GM18867 (cell line): ENCODE measurements around the gene SLC25A25.
"Not testable (repeated sequence)": the region's sequence is repeated elsewhere in the genome, so short reads cannot be mapped to it uniquely, and the experiment has no call there.

Source experiments
- ATAC-seq: cut with Tn5 transposase; IDR thresholded peaks from one replicate; pipeline ENCODE4 v1.9.1; 2021; ENCODE audit warnings: mild to moderate bottlenecking, moderate library complexity; ENCODE audit not compliant: unreplicated experiment

Gene SLC25A25

DNA sequence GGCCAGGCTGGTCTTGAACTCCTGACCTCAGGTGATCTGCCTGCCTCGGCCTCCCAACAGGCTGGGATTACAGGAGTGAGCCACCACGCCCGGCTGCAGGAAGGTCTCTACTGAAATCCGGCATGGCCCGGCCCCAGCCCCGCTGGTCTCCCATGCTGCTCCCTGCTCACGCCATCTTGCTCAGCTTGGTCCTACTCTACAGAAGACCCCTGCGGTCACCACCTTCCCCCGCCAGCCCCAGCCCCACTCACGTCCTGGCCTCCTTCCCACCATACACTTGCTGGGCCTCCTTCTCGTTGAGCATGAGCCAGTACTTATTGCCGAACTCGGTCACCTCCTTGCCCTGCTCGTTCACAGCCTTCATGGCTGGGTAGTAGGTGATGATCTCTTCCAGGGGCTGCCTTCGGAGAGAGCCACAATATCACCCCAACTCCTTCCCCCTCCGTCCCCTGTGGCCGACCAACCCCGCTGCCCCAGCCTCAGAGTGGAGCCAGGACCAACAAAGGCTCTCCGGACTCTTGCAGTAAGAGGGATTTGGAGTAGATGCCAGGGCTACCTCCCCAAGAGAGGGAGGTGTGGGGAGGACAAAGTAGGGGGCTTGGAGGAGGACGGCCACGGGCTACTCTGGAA is 55.5 kb downstream of the SLC25A25 start:
- ATAC-seq, result no peak

- ATAC-seq, result no peak
Observed at GRCh38 chr9:128124451-128124850, 56.4 kb downstream of the SLC25A25 start.

GRCh38 chr9:128124873-128125579 is 57.0 kb downstream of the SLC25A25 start:
- ATAC-seq, result no peak

DNA sequence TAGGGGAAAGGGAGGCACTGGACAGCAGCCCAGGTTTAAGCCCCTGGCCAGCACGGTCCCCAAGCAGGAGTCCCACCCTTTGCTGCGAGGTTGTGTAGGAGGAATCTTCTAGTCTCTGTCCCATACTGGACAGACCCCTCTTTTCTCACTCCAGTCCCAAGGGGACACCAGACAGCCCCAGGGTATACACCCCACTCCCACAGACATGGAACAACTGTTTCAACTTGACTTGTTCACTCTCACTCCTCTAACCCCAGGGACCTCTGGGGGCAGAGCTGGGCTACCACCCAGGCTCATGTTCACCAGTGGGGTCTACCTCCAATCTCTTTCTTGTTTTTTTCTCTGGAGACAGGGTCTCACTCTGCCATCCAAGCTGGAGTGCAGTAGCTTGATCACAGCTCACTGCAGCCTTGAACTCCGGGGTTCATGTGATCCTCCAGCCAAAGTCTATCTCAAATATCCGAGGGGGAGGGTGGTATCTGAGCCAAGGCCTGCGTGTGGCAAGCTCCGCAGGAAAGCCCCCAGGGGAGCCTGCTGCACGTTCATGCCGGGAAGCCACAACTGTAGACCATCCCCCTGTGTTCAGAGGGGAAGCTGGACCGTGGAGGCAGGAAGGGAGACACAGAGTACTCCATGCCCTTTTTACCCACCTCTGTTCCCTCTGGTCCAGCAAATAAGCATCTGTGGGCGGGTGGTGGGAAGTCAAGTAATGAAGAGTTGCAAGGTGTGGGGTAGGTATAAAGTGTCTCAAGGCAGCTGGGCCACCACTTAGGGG is 57.7 kb downstream of the SLC25A25 start:
- ATAC-seq, result no peak

DNA sequence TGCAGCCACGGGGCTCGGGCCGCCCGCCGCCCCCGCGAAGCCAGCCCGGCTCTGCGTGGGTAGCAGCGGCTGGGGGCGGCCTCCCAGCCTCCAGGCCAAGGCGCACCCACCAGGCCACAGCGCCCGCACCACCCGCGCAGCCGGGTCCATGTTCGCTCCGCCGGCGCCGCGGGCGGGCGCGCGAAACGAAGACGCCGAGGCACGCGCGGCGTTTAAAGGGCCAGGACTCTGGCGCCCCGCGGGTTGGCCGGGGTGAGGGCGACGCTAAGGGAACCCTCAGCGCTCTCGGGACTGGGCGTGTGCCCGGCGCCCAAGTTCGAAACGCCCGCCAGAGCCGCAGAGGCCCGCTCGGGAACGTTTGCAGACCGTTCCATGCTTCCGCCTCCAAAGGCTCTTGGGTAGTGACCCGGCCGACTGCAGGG is 59.5 kb downstream of the SLC25A25 start, which contains the start of gene PTGES2:
Gene PTGES2, minus strand, starts transcription at position 162 of the 422 bp plus-strand sequence. Its CDS starts 12 bp downstream, at position 150.
- peak; percentile 56 for ATAC-seq

DNA sequence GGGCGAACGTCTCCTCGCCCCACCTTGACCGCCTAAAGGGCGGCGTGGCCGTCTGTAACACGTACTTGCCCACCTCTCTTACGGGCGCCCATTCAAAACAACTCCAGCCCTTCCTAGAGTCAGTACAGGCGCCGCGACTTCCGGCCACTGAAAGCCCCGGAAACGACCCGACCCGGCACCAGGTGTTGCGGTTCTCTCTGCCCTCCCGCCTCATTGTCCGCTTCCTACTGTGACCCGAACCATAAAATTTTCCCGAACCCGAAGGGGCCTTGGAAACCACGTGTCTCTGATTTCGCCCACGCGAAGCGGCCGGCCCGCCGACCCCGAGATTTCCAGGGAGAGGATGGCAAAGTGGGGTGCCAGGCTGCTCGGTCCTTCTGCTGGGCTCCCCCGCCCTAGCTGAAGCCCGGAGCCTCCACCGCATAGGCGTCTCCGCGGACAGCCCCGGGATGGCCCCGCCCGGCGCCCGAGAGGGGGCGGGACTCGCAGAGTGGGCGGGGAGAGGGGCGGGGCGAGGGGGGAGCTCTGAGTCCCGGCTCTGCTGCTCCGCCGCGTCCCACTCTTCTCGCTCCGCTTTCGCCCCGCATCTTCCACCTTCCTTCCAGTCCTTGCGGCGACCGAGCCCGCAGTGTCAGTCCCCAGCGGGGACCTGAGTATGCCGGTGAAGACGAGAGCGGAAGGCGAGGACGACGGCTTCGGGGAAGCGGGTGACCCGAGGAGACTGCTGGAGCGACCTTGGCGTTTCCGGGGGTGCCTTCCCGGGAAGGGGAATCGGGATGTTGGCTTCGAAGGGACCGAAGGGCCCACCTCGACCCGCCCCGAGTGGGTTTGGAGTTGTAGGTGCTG is 60.2 kb downstream of the SLC25A25 start:
- ATAC-seq, result peak; percentile 72

DNA sequence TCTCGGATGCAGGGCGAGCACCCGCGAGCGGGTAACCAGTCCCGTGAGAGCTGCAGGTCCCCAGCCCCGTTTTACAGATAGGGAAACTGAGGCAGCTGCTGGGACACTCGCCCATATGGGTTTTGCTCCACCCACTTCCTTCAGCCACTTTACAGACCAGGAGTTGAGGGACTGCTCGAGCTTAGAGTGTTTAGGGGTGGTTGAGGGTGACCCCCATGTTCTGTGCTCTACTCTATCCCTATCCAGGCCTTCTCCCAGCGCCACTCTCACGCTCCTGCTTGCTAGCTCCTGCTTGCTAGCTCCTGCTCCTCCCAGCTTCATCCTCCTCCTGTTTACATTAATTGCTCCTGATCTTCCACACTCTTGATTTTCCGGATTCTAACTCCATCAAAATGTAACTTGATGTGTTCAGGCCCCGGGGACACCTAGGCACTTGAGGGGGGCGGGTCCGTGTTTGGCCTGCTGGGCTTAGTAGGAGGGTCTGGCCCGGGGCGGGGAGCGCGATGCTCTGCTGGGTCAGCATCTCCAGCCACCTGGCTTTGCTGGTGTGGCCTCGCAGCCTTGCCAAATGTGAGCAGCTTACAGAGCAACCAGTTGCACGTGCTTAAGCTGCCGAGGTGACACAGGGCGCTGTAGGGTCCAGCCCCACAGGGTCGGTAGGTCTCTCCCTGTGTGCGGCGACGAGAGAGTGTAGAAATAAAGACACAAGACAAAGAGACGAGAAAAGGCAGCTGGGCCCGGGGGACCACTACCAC is 61.0 kb downstream of the SLC25A25 start:
- no peak for ATAC-seq

DNA sequence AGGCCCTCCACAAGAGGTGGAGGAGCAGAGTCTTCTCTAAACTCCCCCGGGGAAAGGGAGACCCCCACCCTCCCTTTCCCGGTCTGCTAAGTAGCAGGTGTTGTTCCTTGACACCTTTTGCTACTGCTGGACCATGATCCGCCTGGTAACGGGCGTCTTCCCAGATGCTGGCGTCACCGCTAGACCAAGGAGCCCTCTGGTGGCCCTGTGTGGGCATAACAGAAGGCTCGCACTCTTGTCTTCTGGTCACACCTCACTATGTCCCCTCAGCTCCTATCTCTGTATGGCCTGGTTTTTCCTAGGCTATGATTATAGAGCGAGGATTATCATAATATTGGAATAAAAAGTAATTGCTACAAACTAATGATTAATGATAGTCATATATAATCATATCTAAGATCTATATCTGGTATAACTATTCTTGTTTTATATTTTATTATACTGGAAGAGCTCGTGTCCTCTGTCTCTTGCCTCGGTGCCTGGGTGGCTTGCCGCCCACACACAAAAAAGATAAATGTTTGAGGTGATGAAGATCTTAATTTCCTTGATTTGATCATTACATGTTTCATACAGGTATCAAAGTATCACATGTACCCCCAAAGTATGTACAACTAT is 62.1 kb downstream of the SLC25A25 start:
- not testable (repeated sequence) for ATAC-seq

- not testable (repeated sequence) for ATAC-seq
Observed at GRCh38 chr9:128130651-128131050, 62.6 kb downstream of the SLC25A25 start.

DNA sequence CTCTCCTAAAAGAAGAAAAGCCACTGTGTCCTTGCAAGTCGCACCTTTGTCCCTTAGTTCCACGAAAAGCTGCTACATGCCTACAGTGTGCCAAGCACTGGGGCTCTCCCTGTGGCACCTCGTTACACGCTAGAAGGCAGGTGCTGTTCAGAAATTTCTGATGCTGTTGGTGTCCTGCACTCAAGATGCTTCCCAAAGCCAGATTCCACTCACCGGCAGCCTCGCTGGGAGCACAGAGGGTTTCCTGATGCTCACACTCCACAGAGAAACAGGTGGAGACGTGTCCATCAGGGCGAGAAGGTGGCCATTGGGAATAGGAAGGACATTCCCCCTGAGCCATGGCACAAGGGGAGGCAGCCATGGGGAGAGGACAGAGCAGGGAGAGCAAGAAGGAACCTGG is 63.3 kb downstream of the SLC25A25 start:
- ATAC-seq, result not testable (repeated sequence)

DNA sequence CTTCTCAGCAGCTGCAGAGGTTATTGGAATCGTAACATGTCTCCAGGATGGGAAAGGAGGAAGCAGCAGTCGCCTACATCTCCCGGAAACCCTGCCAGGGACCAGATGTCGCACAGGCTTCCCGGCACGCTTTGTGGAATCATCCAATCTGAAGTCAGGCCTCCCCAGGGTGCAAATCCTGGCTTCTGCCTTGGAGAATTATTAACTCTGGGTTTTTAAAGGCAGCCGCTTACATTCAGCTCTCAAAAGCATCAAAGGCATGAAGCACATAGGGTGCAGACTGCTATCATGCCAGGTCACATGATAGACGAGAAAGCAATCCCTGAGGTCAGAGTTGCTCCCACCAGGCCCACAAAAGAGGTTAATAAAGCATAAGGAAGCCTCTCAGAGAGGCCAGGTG is 64.1 kb downstream of the SLC25A25 start:
- ATAC-seq, result not testable (repeated sequence)

DNA sequence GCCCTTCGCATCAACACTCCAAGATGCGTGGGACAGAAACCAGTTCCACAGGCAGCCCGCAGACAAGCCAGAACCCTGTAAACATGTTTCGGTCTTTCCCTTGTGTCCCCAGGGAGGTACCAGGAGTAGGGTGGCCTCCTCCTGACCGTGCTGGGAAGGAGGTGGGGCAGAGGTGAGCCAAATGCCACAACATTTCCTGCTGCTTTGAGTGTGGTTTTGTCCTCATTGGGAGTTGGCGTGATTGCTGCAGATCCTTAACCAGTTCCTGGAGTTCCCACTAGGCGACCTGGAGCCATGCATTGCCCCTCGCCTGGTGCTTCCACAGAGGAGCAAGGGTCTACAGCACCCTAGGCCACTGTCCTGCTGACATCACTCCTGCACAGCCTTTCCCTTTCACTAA is 67.5 kb downstream of the SLC25A25 start:
- ATAC-seq, result not testable (repeated sequence)

DNA sequence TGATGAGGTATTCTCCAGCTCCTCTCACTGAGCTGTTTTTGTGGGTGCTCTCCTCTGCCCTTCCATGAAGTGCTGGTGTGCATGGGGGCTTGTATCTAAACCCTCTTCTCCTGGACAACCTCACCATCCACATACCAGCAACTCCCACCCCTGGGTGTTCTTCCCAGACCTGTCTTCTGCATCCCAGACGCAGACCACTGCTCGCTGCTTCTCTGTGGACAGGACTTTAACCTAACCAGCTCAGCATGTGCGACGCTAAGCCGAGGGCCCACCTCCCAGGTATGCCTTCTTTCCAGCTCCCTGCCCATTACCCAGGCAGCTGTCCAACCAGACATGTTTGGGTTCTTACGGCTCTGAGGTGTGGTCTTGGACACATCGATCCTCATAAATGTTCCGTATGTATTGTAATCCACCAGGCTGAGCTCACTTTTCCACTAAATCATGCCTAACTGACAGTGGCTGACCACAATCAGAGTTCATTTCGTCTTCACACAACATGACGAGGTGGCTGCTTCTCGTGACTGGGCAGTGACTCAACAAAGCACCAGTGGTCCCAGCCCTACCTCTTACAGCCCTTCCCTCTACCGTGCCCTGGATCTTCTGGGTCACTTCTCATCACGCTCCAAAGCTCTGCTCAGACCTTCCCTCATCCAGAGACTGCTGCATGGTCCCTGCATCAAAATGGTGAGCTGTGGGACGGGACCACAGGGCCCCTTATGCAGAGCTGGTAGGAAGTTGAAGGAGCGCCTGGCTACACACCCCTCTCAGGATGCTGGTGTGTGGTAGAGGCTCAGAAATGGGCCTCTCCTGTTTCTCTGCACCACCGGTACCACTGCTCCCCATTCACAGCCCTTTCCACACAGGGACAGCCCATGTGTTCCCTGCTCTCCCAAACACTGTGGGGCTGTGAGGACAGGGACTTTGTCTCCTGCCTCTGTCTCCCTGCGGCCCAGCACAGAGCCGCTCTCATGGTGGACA is 69.1 kb downstream of the SLC25A25 start:
- ATAC-seq, result no peak

DNA sequence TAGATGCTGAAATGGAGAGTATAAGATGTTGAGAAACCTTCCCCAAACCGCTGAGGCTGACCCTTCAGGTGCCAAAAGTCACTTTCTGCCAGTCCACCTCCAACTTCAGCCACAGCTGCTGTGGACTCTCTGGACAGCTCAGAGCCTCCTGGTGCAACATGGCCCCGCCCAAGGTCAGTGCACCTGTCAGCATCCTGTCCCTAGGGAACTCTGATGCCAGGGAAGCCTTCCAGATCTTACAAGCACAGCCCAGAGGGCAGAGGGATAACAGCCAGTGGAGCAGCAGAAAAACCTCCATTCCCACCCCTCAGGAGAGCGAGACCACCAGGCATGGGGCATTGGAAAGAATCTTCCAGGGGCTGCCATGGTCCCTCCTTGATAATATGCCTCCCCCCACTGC is 70.0 kb downstream of the SLC25A25 start:
- no peak for ATAC-seq

DNA sequence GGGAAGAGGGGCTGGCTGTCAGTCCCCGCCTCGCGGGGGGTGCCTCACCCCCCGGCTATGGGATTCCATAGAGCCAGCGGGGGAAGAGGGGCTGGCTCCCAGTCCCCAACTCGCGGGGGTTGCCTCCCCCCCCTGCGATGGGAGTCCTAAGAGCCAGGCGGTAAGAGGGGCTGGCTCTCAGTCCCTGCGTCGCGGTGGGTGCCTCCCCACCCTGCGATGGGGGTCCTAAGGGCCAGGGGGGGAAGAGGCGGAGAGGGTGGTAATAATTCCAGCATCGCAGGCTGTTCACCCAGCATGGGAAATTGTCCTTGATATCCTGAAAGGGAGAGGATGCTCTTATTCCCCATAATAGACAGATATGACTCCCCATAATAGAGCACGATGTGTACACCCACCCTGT is 71.6 kb downstream of the SLC25A25 start:
- no peak for ATAC-seq

- no peak for ATAC-seq
Observed at GRCh38 chr9:128141604-128142003, 73.6 kb downstream of the SLC25A25 start.

GRCh38 chr9:128142061-128142460 is 74.0 kb downstream of the SLC25A25 start:
- no peak for ATAC-seq

GRCh38 chr9:128142596-128142995 is 74.6 kb downstream of the SLC25A25 start:
- no peak for ATAC-seq
